Muscle layer of colon (tissue), 2 donors: ENCODE measurements around the gene NOS1.
"Not testable (repeated sequence)": the region's sequence is repeated elsewhere in the genome, so short reads cannot be mapped to it uniquely, and the experiment has no call there.

Experiments used
- H3K27ac ChIP-seq: one replicate; pipeline ENCODE4 v1.7.0; 2013; ENCODE audit warnings: low read depth, mild to moderate bottlenecking, low read length, moderate library complexity
- H3K27me3 ChIP-seq, 2 donors: one replicate each; pipeline ENCODE4 v1.7.0; 2013; ENCODE audit warnings: low read length in 2 of 2, mild to moderate bottlenecking in 2 of 2; ENCODE audit not compliant: insufficient read depth in 2 of 2, control insufficient read depth in 1 of 2
- H3K36me3 ChIP-seq: one replicate; pipeline ENCODE4 v1.7.0; 2013; ENCODE audit warnings: mild to moderate bottlenecking, low read length; ENCODE audit not compliant: insufficient read depth
- H3K4me1 ChIP-seq: one replicate; pipeline ENCODE4 v1.7.0; 2013; ENCODE audit warnings: mild to moderate bottlenecking, low read length; ENCODE audit not compliant: insufficient read depth
- H3K4me3 ChIP-seq, 2 donors: one replicate each; pipeline ENCODE4 v1.7.0; 2013; ENCODE audit warnings: low read length in 2 of 2, low read depth in 1 of 2, mild to moderate bottlenecking in 1 of 2, moderate library complexity in 1 of 2
- H3K9ac ChIP-seq: one replicate; pipeline ENCODE4 v1.7.0; 2013; ENCODE audit warnings: low read length
- H3K9me3 ChIP-seq: one replicate; pipeline ENCODE4 v1.7.0; 2013; ENCODE audit warnings: mild to moderate bottlenecking, low read length
- donor health status: abdominal sarcoma.
- donor health status: Adenocarcinoma of cecum.

The NOS1 gene

DNA sequence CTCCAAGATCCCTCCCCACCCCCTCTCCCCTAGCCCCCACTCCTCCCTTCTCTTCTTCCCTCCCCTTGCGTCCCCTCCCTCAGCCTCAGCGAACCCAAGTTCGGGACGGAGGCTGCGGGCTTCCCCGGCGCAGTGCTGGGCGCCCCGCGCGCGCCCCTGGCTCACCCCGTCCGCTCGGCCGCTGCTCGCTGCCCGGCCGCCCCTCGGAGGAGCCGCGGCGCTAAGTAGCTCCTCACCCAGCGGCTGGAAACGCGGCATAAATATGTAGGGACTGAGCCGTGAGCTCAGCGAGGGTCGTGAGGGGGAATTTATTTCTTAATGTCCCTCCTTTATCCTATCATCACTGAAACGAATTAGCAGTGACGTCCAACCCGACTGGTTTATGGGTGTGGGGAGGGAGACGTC, at the start of gene NOS1:
TSS of gene NOS1 (minus strand) at position 280 of the 405 bp plus-strand sequence. CDS start 30,557 bp downstream, outside the sequence.
- Histone ChIP-seq H3K36me3 (no peaks in the 10 kb centered on the region), H3K4me1 (no peaks in the 10 kb centered on the region), H3K27ac (no peak within 1 kb of the TSS), H3K27me3 (peaks cover 23 to 35% of the 10 kb centered on the region in 2 donors), H3K9me3 (no peaks in the 10 kb centered on the region), H3K4me3 (no peak within 1 kb of the TSS), H3K9ac (no peak within 1 kb of the TSS)

GRCh38 chr12:117409286-117409685, 47.9 kb upstream of the NOS1 start:
- H3K36me3 ChIP-seq, result no peaks in the 10 kb centered on the region
- no peaks in the 10 kb centered on the region for H3K27me3 ChIP-seq
- H3K9ac ChIP-seq, result no peak overlapping the region
- H3K27ac ChIP-seq, result no peak overlapping the region
- H3K4me3 ChIP-seq, result no peak overlapping the region
- no peaks in the 10 kb centered on the region for H3K9me3 ChIP-seq
- peaks cover 13% of the 10 kb centered on the region for H3K4me1 ChIP-seq

DNA sequence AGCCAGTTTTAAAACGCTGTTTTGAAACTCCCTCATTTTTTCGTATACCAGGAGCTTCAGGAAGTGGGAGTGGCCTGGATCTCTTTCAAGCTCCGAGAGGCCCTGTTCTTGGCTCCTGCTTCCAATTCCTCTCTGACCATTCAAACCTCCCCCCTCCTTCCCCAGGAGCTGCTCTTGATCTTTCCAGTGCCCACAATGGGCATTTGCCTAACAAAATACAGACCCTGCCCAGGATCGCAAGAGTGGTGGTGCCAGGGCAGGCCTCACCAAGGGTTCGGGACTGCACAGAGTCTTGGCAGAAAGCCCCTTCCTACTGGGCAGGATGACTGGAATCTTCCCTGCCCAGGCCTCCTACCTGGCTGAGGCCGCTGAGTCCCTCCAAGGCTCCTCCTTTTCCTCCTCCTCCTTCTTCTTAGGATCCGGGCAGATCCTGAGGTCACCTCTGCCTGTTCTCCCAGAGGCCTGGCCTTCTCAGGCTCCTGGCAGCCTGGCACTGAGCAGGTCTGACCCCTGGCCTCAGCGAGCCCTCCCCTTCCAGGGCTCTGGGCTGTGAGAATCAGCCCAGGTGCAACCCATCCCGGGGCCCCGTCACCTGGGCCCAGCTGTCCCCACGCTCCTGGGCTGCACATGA, 46.9 kb upstream of the NOS1 start:
- Histone ChIP-seq H3K9me3 (no peaks in the 10 kb centered on the region), H3K27ac (no peak overlapping the region), H3K27me3 (no peaks in the 10 kb centered on the region), H3K4me3 (no peak overlapping the region), H3K9ac (no peak overlapping the region), H3K4me1 (peaks cover 13% of the 10 kb centered on the region), H3K36me3 (no peaks in the 10 kb centered on the region)

- H3K27ac ChIP-seq, result no peak overlapping the region
- H3K27me3 ChIP-seq, result no peaks in the 10 kb centered on the region
- H3K36me3 ChIP-seq, result no peaks in the 10 kb centered on the region
- H3K4me3 ChIP-seq, result no peak overlapping the region
- no peak overlapping the region for H3K9ac ChIP-seq
- no peaks in the 10 kb centered on the region for H3K9me3 ChIP-seq
- peaks cover 7% of the 10 kb centered on the region for H3K4me1 ChIP-seq
Observed at GRCh38 chr12:117404940-117405339, 43.5 kb upstream of the NOS1 start.

DNA sequence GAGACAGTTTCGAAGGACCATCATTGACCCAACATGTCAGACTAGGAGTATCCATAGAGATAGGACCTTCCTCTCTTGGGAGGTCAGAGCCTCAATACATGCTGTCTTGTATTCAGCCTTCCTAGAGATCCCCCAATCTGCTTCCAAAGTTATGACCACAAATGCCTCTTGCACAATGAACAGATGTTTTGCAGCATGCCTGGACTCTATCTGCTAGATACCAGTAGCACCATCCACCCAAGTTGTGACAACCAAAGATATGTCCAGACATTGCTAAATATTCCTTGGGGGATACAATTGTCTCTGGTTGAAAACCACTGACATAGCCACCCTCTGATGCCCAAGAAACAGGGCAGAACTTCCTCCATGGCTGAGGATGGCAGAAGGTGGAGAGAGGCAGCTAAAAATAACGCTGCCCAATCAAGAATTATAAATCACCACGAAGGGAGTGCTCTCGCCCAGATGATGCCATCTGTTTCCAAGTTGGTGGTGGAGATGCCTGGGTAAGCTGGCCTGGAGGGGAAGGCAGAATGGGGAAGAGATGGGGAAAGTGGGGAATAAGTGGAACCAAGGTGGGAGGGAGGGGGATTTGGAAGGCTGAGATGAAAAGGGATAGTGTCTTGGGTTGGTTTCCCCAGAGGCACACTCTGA, 42.9 kb upstream of the NOS1 start:
- Histone ChIP-seq H3K36me3 (no peaks in the 10 kb centered on the region), H3K27me3 (no peaks in the 10 kb centered on the region), H3K27ac (no peak overlapping the region), H3K9me3 (no peaks in the 10 kb centered on the region), H3K4me3 (no peak overlapping the region), H3K4me1 (peaks cover 7% of the 10 kb centered on the region), H3K9ac (no peak overlapping the region)

- no peak overlapping the region for H3K9ac ChIP-seq
- H3K27me3 ChIP-seq, result no peaks in the 10 kb centered on the region
- peaks cover 7% of the 10 kb centered on the region for H3K4me1 ChIP-seq
- H3K27ac ChIP-seq, result no peak overlapping the region
- no peak overlapping the region for H3K4me3 ChIP-seq
- H3K36me3 ChIP-seq, result no peaks in the 10 kb centered on the region
- no peaks in the 10 kb centered on the region for H3K9me3 ChIP-seq
Observed at GRCh38 chr12:117403586-117404139, 42.2 kb upstream of the NOS1 start.

DNA sequence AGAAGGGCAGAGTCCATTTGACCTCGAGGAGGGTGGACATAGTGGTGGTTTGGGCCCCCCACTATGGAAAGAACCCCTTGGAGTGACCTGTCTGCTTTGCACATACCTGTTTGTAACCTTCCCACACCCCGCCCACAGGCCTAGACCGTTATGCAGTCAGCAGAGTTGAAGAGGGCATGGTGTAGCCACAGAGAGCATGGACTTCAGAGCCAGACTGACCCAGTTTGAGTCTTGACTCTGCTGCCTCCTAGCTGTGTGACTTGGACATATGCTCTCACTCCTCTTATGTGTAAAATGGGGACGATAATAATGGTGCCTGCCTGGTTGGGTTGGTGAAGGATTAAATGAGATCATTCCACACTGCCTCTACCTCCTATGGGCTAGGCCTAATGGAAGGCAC, 40.9 kb upstream of the NOS1 start:
- Histone ChIP-seq H3K9ac (no peak overlapping the region), H3K36me3 (no peaks in the 10 kb centered on the region), H3K9me3 (no peaks in the 10 kb centered on the region), H3K4me1 (no peaks in the 10 kb centered on the region), H3K27ac (no peak overlapping the region), H3K27me3 (no peaks in the 10 kb centered on the region), H3K4me3 (no peak overlapping the region)

GRCh38 chr12:117400912-117401311, 39.5 kb upstream of the NOS1 start:
- no peaks in the 10 kb centered on the region for H3K36me3 ChIP-seq
- H3K9ac ChIP-seq, result no peak overlapping the region
- H3K4me3 ChIP-seq, result no peak overlapping the region
- no peaks in the 10 kb centered on the region for H3K9me3 ChIP-seq
- H3K27me3 ChIP-seq, result no peaks in the 10 kb centered on the region
- H3K4me1 ChIP-seq, result no peaks in the 10 kb centered on the region
- no peak overlapping the region for H3K27ac ChIP-seq

DNA sequence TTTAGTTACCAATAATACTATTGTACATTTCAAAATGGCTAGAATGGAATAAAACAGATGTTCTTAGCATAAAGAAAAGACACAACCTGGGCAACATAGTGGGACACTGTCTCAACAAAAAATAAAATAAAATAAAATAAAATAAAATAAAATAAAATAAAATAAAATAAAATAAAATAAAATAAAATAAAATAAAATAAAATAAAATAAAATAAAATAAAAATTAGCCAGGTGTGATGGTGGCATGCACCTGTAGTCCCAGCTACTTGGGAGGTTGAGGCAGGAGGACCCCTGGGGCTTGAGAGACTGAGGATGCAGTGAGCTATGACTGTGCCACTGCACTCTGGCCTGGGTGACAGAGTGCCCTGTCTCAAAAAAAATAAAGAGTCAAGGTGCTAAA, 37.1 kb upstream of the NOS1 start:
- H3K4me3 ChIP-seq, H3K9ac ChIP-seq, H3K27ac ChIP-seq, H3K27me3 ChIP-seq, H3K36me3 ChIP-seq, H3K4me1 ChIP-seq, H3K9me3 ChIP-seq: not testable (repeated sequence)

- H3K9ac ChIP-seq, result no peak overlapping the region
- no peaks in the 10 kb centered on the region for H3K36me3 ChIP-seq
- H3K4me1 ChIP-seq, result no peaks in the 10 kb centered on the region
- no peak overlapping the region for H3K27ac ChIP-seq
- no peak overlapping the region for H3K4me3 ChIP-seq
- H3K9me3 ChIP-seq, result no peaks in the 10 kb centered on the region
- H3K27me3 ChIP-seq, result no peaks in the 10 kb centered on the region
Observed at GRCh38 chr12:117395766-117396165, 34.3 kb upstream of the NOS1 start.

DNA sequence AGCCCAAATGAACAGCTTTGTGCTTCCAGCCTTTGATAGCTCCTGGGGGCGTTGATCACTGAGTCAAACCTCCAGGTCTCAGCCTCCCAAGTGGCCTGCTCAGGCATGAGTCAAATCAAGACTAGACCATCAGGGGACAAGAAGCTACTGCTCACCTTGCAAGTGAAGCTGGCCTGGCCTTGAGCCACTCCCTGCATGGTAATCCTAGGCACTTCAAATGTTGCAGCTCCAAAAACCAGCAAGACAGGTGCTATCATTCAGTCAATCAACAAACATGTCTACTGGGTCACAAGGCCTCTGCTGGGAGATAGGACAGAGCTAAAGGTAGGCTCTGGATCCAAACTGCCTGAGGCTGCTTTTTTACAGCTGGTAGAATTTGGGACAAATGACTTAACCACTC, 33.1 kb upstream of the NOS1 start:
- H3K4me1 ChIP-seq, result no peaks in the 10 kb centered on the region
- H3K9me3 ChIP-seq, result no peaks in the 10 kb centered on the region
- H3K27ac ChIP-seq, result no peak overlapping the region
- H3K4me3 ChIP-seq, result no peak overlapping the region
- no peaks in the 10 kb centered on the region for H3K36me3 ChIP-seq
- no peaks in the 10 kb centered on the region for H3K27me3 ChIP-seq
- H3K9ac ChIP-seq, result no peak overlapping the region

DNA sequence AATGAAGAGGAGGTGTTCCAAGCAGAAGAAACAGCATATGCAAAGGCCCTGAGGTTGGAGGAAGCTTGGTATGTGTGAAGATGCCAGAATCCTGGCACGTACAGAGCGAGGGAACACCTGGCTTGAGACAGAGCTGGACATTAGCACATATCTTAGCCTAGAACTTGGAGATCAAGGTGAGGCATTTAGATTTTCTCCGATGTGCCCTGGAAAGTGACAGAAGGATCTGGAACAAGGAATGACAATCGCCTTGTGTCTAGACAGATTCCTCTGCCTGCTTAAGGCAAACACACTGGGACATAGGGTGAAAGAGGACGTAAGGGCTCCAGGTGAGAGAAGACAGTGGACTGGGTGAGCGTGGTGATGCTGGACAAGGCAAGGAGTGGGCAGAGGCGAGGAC, 32.2 kb upstream of the NOS1 start:
- no peak overlapping the region for H3K4me3 ChIP-seq
- H3K9me3 ChIP-seq, result no peaks in the 10 kb centered on the region
- no peak overlapping the region for H3K27ac ChIP-seq
- no peaks in the 10 kb centered on the region for H3K4me1 ChIP-seq
- H3K36me3 ChIP-seq, result no peaks in the 10 kb centered on the region
- no peaks in the 10 kb centered on the region for H3K27me3 ChIP-seq
- H3K9ac ChIP-seq, result no peak overlapping the region
